ENCODE data around the gene CNOT4. TPM values are rescaled to one million over a fixed set of nuclear protein-coding genes. Genes with fewer than 3 reads are reported as not detected.
A peak's percentile ranks its signal among the peaks of the same experiment; 100 is the strongest.

CNOT4 gene
- total and polyA plus RNA-seq, 2 of the 8 experiments (the other 6 are each of a cell fraction or from before 2014, with no cell fraction given): 10.9 to 25.8 TPM

DNA sequence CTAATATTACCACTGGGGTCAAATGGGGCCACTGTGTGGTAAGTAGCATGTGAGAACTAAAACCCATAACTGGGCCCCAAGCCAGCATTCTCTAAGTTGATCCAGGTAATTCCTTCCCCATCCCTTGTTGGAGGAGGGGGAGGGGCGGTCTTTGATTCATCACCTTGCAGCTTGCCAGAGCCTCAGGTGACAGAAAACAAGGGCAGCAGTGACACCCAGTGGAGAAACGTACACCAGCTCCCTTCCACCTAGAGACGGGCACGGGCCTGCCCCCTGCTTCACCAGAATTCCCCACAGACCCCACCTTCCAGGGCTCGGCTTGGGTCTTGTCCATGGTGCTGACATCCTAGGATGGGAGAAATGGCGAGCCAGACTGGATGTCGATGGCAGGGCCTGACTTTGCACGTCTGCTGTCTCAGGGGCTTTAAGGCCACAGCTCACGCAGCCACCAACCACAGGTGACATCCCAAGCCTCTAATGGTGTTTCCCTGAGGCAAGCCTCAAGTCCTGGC, 174.2 kb downstream of the CNOT4 start (continued):
- TF ChIP-seq BCL11A (IDR thresholded peaks at IDR 0.05; ENCODE audit: low read depth in 2 of 2, low read length in 2 of 2): no peak
- peak in 1 of 2 experiments; percentile 32; a peak in 1 of 3 replicates for TF ChIP-seq EP300 (IDR thresholded peaks at IDR 0.05; ENCODE audit: borderline replicate concordance in 1 of 2, low read depth in 2 of 2, low read length in 2 of 2)
